ENCODE measurements around the gene PEA15.

Gene PEA15

GRCh38 chr1:160166166-160166868 is 38.9 kb upstream of the PEA15 start:
- H3K27ac ChIP-seq (ENCODE audit: low read length), result no peak overlapping the region
- no CpG with 5 or more reads among the region's 12 CpGs for WGBS (ENCODE audit: insufficient coverage, insufficient read length)
- no peak for DNase-seq (ENCODE audit: low read depth, low spot score)

GRCh38 chr1:160167056-160167455 is 38.1 kb upstream of the PEA15 start:
- H3K9me3 ChIP-seq (ENCODE audit: control insufficient read depth, insufficient read depth, low read length), result no peaks in the 10 kb centered on the region
- no peaks in the 10 kb centered on the region for H3K36me3 ChIP-seq (ENCODE audit: control insufficient read depth, insufficient read depth, low read length)
- WGBS (ENCODE audit: insufficient coverage, insufficient read length), result no CpG with 5 or more reads among the region's 4 CpGs
- no peak overlapping the region for H3K4me3 ChIP-seq (ENCODE audit: low read length)
- no peak overlapping the region for H3K27ac ChIP-seq (ENCODE audit: low read length)
- no peaks in the 10 kb centered on the region for H3K27me3 ChIP-seq (ENCODE audit: control insufficient read depth, insufficient read depth, low read length)
- H3K4me1 ChIP-seq (ENCODE audit: control insufficient read depth, insufficient read depth, low read length), result peaks cover 7% of the 10 kb centered on the region
- DNase-seq (ENCODE audit: low read depth, low spot score), result no peak

More at GRCh38 chr1:160166166-160166868, 38.9 kb upstream of the PEA15 start:
- H3K4me3 ChIP-seq (ENCODE audit: low read length), result no peak overlapping the region
- no peaks in the 10 kb centered on the region for H3K9me3 ChIP-seq (ENCODE audit: control insufficient read depth, insufficient read depth, low read length)
- no peaks in the 10 kb centered on the region for H3K36me3 ChIP-seq (ENCODE audit: control insufficient read depth, insufficient read depth, low read length)
- no peaks in the 10 kb centered on the region for H3K27me3 ChIP-seq (ENCODE audit: control insufficient read depth, insufficient read depth, low read length)
- H3K4me1 ChIP-seq (ENCODE audit: control insufficient read depth, insufficient read depth, low read length), result peaks cover 5% of the 10 kb centered on the region

- Histone ChIP-seq H3K9me3 (ENCODE audit: control insufficient read depth, insufficient read depth, low read length) (no peaks in the 10 kb centered on the region), H3K36me3 (ENCODE audit: control insufficient read depth, insufficient read depth, low read length) (no peaks in the 10 kb centered on the region), H3K4me1 (ENCODE audit: control insufficient read depth, insufficient read depth, low read length) (peaks cover 8% of the 10 kb centered on the region), H3K4me3 (ENCODE audit: low read length) (no peak overlapping the region), H3K27ac (ENCODE audit: low read length) (no peak overlapping the region), H3K27me3 (ENCODE audit: control insufficient read depth, insufficient read depth, low read length) (no peaks in the 10 kb centered on the region)
- WGBS (ENCODE audit: insufficient coverage, insufficient read length), result no CpG with 5 or more reads among the region's 6 CpGs
- DNase-seq (ENCODE audit: low read depth, low spot score), result no peak
These were observed 37.6 kb upstream of the PEA15 start for GRCh38 chr1:160167580-160167979.

- H3K27ac ChIP-seq (ENCODE audit: low read length), result no peak overlapping the region
- H3K4me3 ChIP-seq (ENCODE audit: low read length), result no peak overlapping the region
- no peaks in the 10 kb centered on the region for H3K9me3 ChIP-seq (ENCODE audit: control insufficient read depth, insufficient read depth, low read length)
- H3K4me1 ChIP-seq (ENCODE audit: control insufficient read depth, insufficient read depth, low read length), result peaks cover 9% of the 10 kb centered on the region
- DNase-seq (ENCODE audit: low read depth, low spot score), result no peak
- H3K27me3 ChIP-seq (ENCODE audit: control insufficient read depth, insufficient read depth, low read length), result no peaks in the 10 kb centered on the region
- no peaks in the 10 kb centered on the region for H3K36me3 ChIP-seq (ENCODE audit: control insufficient read depth, insufficient read depth, low read length)
- no CpG with 5 or more reads among the region's 5 CpGs for WGBS (ENCODE audit: insufficient coverage, insufficient read length)
These were observed 37.2 kb upstream of the PEA15 start for GRCh38 chr1:160168016-160168415.

- DNase-seq (ENCODE audit: low read depth, low spot score), result no peak
- no peaks in the 10 kb centered on the region for H3K27me3 ChIP-seq (ENCODE audit: control insufficient read depth, insufficient read depth, low read length)
- no peak overlapping the region for H3K4me3 ChIP-seq (ENCODE audit: low read length)
- no CpG with 5 or more reads among the region's 13 CpGs for WGBS (ENCODE audit: insufficient coverage, insufficient read length)
- H3K27ac ChIP-seq (ENCODE audit: low read length), result no peak overlapping the region
- no peaks in the 10 kb centered on the region for H3K36me3 ChIP-seq (ENCODE audit: control insufficient read depth, insufficient read depth, low read length)
- peaks cover 9% of the 10 kb centered on the region for H3K4me1 ChIP-seq (ENCODE audit: control insufficient read depth, insufficient read depth, low read length)
- no peaks in the 10 kb centered on the region for H3K9me3 ChIP-seq (ENCODE audit: control insufficient read depth, insufficient read depth, low read length)
These were observed 36.4 kb upstream of the PEA15 start for GRCh38 chr1:160168609-160169369.

GRCh38 chr1:160169553-160170399 is 35.4 kb upstream of the PEA15 start:
- Histone ChIP-seq H3K4me3 (ENCODE audit: low read length) (no peak overlapping the region), H3K4me1 (ENCODE audit: control insufficient read depth, insufficient read depth, low read length) (peaks cover 9% of the 10 kb centered on the region), H3K9me3 (ENCODE audit: control insufficient read depth, insufficient read depth, low read length) (no peaks in the 10 kb centered on the region), H3K27ac (ENCODE audit: low read length) (no peak overlapping the region), H3K27me3 (ENCODE audit: control insufficient read depth, insufficient read depth, low read length) (no peaks in the 10 kb centered on the region), H3K36me3 (ENCODE audit: control insufficient read depth, insufficient read depth, low read length) (no peaks in the 10 kb centered on the region)
- no CpG with 5 or more reads among the region's 15 CpGs for WGBS (ENCODE audit: insufficient coverage, insufficient read length)
- DNase-seq (ENCODE audit: low read depth, low spot score), result peak; percentile 96

GRCh38 chr1:160171354-160171753 is 33.8 kb upstream of the PEA15 start:
- Histone ChIP-seq H3K27me3 (ENCODE audit: control insufficient read depth, insufficient read depth, low read length) (no peaks in the 10 kb centered on the region), H3K9me3 (ENCODE audit: control insufficient read depth, insufficient read depth, low read length) (no peaks in the 10 kb centered on the region), H3K36me3 (ENCODE audit: control insufficient read depth, insufficient read depth, low read length) (no peaks in the 10 kb centered on the region), H3K27ac (ENCODE audit: low read length) (no peak overlapping the region), H3K4me3 (ENCODE audit: low read length) (no peak overlapping the region), H3K4me1 (ENCODE audit: control insufficient read depth, insufficient read depth, low read length) (peaks cover 9% of the 10 kb centered on the region)
- no peak for DNase-seq (ENCODE audit: low read depth, low spot score)
- WGBS (ENCODE audit: insufficient coverage, insufficient read length), result no CpG with 5 or more reads among the region's 4 CpGs

GRCh38 chr1:160171980-160172379 is 33.2 kb upstream of the PEA15 start:
- no peaks in the 10 kb centered on the region for H3K27me3 ChIP-seq (ENCODE audit: control insufficient read depth, insufficient read depth, low read length)
- no peaks in the 10 kb centered on the region for H3K36me3 ChIP-seq (ENCODE audit: control insufficient read depth, insufficient read depth, low read length)
- peaks cover 9% of the 10 kb centered on the region for H3K4me1 ChIP-seq (ENCODE audit: control insufficient read depth, insufficient read depth, low read length)
- H3K27ac ChIP-seq (ENCODE audit: low read length), result no peak overlapping the region
- no peaks in the 10 kb centered on the region for H3K9me3 ChIP-seq (ENCODE audit: control insufficient read depth, insufficient read depth, low read length)
- no peak for DNase-seq (ENCODE audit: low read depth, low spot score)
- no peak overlapping the region for H3K4me3 ChIP-seq (ENCODE audit: low read length)
- WGBS (ENCODE audit: insufficient coverage, insufficient read length), result no CpG with 5 or more reads among the region's 9 CpGs

- Histone ChIP-seq H3K4me1 (ENCODE audit: control insufficient read depth, insufficient read depth, low read length) (peaks cover 3% of the 10 kb centered on the region; the same call in 1 of the 2 replicates), H3K36me3 (ENCODE audit: control insufficient read depth, insufficient read depth, low read length) (no peaks in the 10 kb centered on the region), H3K9me3 (ENCODE audit: control insufficient read depth, insufficient read depth, low read length) (no peaks in the 10 kb centered on the region), H3K27me3 (ENCODE audit: control insufficient read depth, insufficient read depth, low read length) (no peaks in the 10 kb centered on the region), H3K27ac (ENCODE audit: low read length) (no peak overlapping the region), H3K4me3 (ENCODE audit: low read length) (no peak overlapping the region)
- WGBS (ENCODE audit: insufficient coverage, insufficient read length), result no CpG with 5 or more reads among the region's 2 CpGs
- no peak for DNase-seq (ENCODE audit: low read depth, low spot score)
These were observed 28.0 kb upstream of the PEA15 start for GRCh38 chr1:160177231-160177630.

GRCh38 chr1:160177667-160178066 is 27.5 kb upstream of the PEA15 start:
- Histone ChIP-seq H3K27me3 (ENCODE audit: control insufficient read depth, insufficient read depth, low read length) (no peaks in the 10 kb centered on the region), H3K9me3 (ENCODE audit: control insufficient read depth, insufficient read depth, low read length) (no peaks in the 10 kb centered on the region), H3K4me3 (ENCODE audit: low read length) (no peak overlapping the region), H3K36me3 (ENCODE audit: control insufficient read depth, insufficient read depth, low read length) (no peaks in the 10 kb centered on the region), H3K4me1 (ENCODE audit: control insufficient read depth, insufficient read depth, low read length) (peaks cover 1% of the 10 kb centered on the region; the same call in 1 of the 2 replicates), H3K27ac (ENCODE audit: low read length) (no peak overlapping the region)
- DNase-seq (ENCODE audit: low read depth, low spot score), result no peak
- WGBS (ENCODE audit: insufficient coverage, insufficient read length), result no CpG with 5 or more reads among the region's 1 CpG

Data from iPS DF 6.9 (cell line).